PFSK-1 (cell line): ENCODE results near the gene CCDC136.

ENCODE experiments used
- POLR2AphosphoS5 ChIP-seq: IDR thresholded peaks from 2 replicates; pipeline ENCODE4 v1.6.1; 2012; ENCODE audit warnings: low read depth, mild to moderate bottlenecking, control low read depth, low read length, moderate library complexity
- TF ChIP-seq, protein P1 (sequence below), 2 experiments: IDR thresholded peaks; 2 replicates each; pipeline versions ENCODE4 v1.6.1 to v1.8.0; 2011 to 2012; ENCODE audit warnings: low read depth in 2 of 2, low read length in 2 of 2, control low read depth in 1 of 2, inconsistent platforms in 1 of 2, mild to moderate bottlenecking in 1 of 2, moderate library complexity in 1 of 2; ENCODE audit not compliant: insufficient read depth in 1 of 2

DNA sequence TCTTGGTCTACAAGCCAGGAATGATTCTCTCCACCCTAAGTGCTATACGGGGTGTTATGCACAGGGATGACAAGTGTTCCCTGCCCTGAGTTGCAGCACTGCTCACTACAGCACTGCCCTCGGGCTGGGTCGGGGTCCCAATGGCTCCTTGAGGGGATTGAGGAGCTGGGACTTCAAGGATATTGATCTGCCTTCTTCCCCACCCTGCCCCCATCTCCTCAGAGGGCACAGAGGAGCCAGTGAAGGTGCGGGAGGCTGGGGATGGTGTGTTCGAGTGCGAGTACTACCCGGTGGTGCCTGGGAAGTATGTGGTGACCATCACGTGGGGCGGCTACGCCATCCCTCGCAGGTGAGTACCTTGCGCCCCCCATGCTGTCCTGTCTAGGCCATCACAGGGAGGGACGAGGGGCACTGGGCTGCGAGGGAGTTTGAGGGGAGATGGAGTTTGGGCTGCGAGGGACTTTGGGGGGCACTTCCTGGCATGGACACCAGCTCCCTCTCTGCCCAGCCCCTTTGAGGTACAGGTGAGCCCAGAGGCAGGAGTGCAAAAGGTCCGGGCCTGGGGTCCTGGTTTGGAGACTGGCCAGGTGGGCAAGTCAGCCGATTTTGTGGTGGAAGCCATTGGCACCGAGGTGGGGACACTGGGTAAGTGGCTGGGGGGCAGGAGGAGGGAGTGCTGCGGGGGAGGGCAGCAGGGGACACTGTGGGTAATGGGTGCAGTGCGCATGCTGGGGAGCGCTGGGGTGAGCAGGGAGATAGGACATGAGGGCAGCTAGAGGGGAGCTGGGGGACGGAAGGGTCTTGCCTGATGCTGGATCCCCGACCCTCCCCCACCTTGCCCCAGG, 48.8 kb downstream of the CCDC136 start:
- TF ChIP-seq, protein P1, sequence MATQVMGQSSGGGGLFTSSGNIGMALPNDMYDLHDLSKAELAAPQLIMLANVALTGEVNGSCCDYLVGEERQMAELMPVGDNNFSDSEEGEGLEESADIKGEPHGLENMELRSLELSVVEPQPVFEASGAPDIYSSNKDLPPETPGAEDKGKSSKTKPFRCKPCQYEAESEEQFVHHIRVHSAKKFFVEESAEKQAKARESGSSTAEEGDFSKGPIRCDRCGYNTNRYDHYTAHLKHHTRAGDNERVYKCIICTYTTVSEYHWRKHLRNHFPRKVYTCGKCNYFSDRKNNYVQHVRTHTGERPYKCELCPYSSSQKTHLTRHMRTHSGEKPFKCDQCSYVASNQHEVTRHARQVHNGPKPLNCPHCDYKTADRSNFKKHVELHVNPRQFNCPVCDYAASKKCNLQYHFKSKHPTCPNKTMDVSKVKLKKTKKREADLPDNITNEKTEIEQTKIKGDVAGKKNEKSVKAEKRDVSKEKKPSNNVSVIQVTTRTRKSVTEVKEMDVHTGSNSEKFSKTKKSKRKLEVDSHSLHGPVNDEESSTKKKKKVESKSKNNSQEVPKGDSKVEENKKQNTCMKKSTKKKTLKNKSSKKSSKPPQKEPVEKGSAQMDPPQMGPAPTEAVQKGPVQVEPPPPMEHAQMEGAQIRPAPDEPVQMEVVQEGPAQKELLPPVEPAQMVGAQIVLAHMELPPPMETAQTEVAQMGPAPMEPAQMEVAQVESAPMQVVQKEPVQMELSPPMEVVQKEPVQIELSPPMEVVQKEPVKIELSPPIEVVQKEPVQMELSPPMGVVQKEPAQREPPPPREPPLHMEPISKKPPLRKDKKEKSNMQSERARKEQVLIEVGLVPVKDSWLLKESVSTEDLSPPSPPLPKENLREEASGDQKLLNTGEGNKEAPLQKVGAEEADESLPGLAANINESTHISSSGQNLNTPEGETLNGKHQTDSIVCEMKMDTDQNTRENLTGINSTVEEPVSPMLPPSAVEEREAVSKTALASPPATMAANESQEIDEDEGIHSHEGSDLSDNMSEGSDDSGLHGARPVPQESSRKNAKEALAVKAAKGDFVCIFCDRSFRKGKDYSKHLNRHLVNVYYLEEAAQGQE (IDR thresholded peaks at IDR 0.05; ENCODE audit: insufficient read depth in 1 of 2, low read depth in 2 of 2, low read length in 2 of 2): no peak
- no peak for TF ChIP-seq POLR2AphosphoS5
